Body of pancreas (tissue), 4 donors: ENCODE data around the gene OSBPL2. TPM values are rescaled to one million over a fixed set of nuclear protein-coding genes. Genes with fewer than 3 reads are reported as not detected.

Experiments
- ATAC-seq: fragments of 150-250 bp; one replicate; pipeline ENCODE4 v1.9.1; 2016
- DNase-seq, 4 donors: peaks; one replicate each; pipeline ENCODE4 v3.0.0-alpha.2; 2019
- H3K27ac ChIP-seq, 4 donors: fragments of 200-600 bp; sonication (generic); 1 replicate in 3 of 4; 2 replicates in 1 of 4; pipeline versions ENCODE4 v1.5.1 to v1.6.1; 2016 to 2019; ENCODE audit warnings: mild to moderate bottlenecking in 1 of 4, mixed read lengths in 1 of 4, moderate library complexity in 1 of 4
- H3K27me3 ChIP-seq, 2 donors: fragments of 200-600 bp; sonication (generic); one replicate each; pipeline ENCODE4 v1.6.0; 2016; ENCODE audit warnings: mild to moderate bottlenecking in 1 of 2
- H3K36me3 ChIP-seq, 2 donors: fragments of 200-600 bp; sonication (generic); replicated peaks in 1 of 2; 2 replicates each; pipeline ENCODE4 v1.5.1; 2016; ENCODE audit warnings: low read depth in 2 of 2; ENCODE audit not compliant: insufficient read depth in 1 of 2
- H3K4me1 ChIP-seq: fragments of 200-600 bp; sonication (generic); one replicate; pipeline ENCODE4 v1.6.0; 2016
- H3K4me3 ChIP-seq, 2 donors: fragments of 200-600 bp; sonication (generic); 1 replicate in 1 of 2; 2 replicates in 1 of 2; pipeline ENCODE4 v1.5.1; 2016 to 2019
- H3K9me3 ChIP-seq, 3 donors: fragments of 200-600 bp; sonication (generic); 1 replicate in 2 of 3; 2 replicates in 1 of 3; pipeline ENCODE4 v1.5.1; 2016
- CTCF ChIP-seq, 7 experiments: fragments of 450-650 bp in 4 of 7; fragments of 200-600 bp in 3 of 7; sonication (generic) in 3 of 7; IDR thresholded peaks; one replicate each; pipeline ENCODE4 v1.5.1; 2016 to 2019; ENCODE audit warnings: antibody characterized with exemption in 7 of 7
- POLR2A ChIP-seq, 3 donors: fragments of 450-650 bp; IDR thresholded peaks; one replicate each; pipeline ENCODE4 v1.6.1; 2016; ENCODE audit warnings: antibody characterized with exemption in 3 of 3, mild to moderate bottlenecking in 2 of 3
- WGBS, 2 donors: methylation state at CpG; one replicate each; pipeline ENCODE4 v1.1.5; 2017; 5-methylcytosine and 5-hydroxymethylcytosine counted together
- intact Hi-C: fragments of 100-400 bp; cut with DNase I; formaldehyde crosslinking; loops from one replicate; pipeline ENCODE4 v1.15.1; 2023
- total RNA-seq, 2 donors: library from RNA; depleted of rRNA; stranded (reverse); fragments of >200 nt; gene quantifications; one replicate each; pipeline ENCODE4 v1.1.0, GENCODE V29; 2016

The OSBPL2 gene
- total RNA-seq, 2 donors from 2014 or later = 54.5 to 71.9 TPM

- no peak for TF ChIP-seq CTCF (IDR thresholded peaks at IDR 0.05)
- no peak for TF ChIP-seq POLR2A (IDR thresholded peaks at IDR 0.05)
- WGBS, 2 donors = 60 to 64% methylated on average over 13 of the region's 13 CpGs
- H3K9me3 ChIP-seq = no peaks in the 10 kb centered on the region
- H3K4me1 ChIP-seq = peaks cover 73% of the 10 kb centered on the region
- no peak for ATAC-seq
- no peak for DNase-seq
- H3K27me3 ChIP-seq = no peaks in the 10 kb centered on the region
- H3K27ac ChIP-seq = peak overlapping the region; percentile 4 to 96 (median 92)
- H3K4me3 ChIP-seq = peak overlapping the region in 1 of 2 donors; percentile 17
- H3K36me3 ChIP-seq = no peaks in the 10 kb centered on the region
- intact Hi-C loops = loop anchor here (10.0 kb wide), 1 partner anchor 55 kb away; no protein-coding TSS in a partner anchor
Measured at GRCh38 chr20:62240020-62240685, 1.8 kb downstream of the OSBPL2 start.

- intact Hi-C loops = loop anchor here (10.0 kb wide), 1 partner anchor 53 kb away; no protein-coding TSS in a partner anchor
Measured at GRCh38 chr20:62241506-62241905, 3.2 kb downstream of the OSBPL2 start.

GRCh38 chr20:62242176-62242575 lies 3.9 kb downstream of the OSBPL2 start:
- Histone ChIP-seq H3K27ac (peak overlapping the region; percentile 79 to 93 (median 86)), H3K4me3 (no peak overlapping the region), H3K9me3 (no peaks in the 10 kb centered on the region), H3K36me3 (no peaks in the 10 kb centered on the region), H3K4me1 (peaks cover 88% of the 10 kb centered on the region), H3K27me3 (no peaks in the 10 kb centered on the region)
- intact Hi-C loops = loop anchor here (10.0 kb wide), 1 partner anchor 53 kb away; no protein-coding TSS in a partner anchor
- no peak for TF ChIP-seq CTCF (IDR thresholded peaks at IDR 0.05)
- TF ChIP-seq POLR2A (IDR thresholded peaks at IDR 0.05) = no peak
- ATAC-seq (no peak), DNase-seq (no peak)
- 51 to 56% methylated on average over 6 of the region's 6 CpGs for WGBS, 2 donors

More at GRCh38 chr20:62241506-62241905, 3.2 kb downstream of the OSBPL2 start:
- no peaks in the 10 kb centered on the region for H3K36me3 ChIP-seq
- TF ChIP-seq CTCF (IDR thresholded peaks at IDR 0.05) (no peak), POLR2A (IDR thresholded peaks at IDR 0.05) (peak in 1 of 3 donors; percentile 6)
- no peaks in the 10 kb centered on the region for H3K9me3 ChIP-seq
- WGBS, 2 donors = 39 to 57% methylated on average over 9 to 10 of the region's 10 CpGs
- H3K4me3 ChIP-seq = no peak overlapping the region
- DNase-seq (peak in 3 of 4 donors; percentile 38 to 57 (median 53)), ATAC-seq (no peak)
- peak overlapping the region; percentile 64 to 93 (median 86) for H3K27ac ChIP-seq
- no peaks in the 10 kb centered on the region for H3K27me3 ChIP-seq
- H3K4me1 ChIP-seq = peaks cover 85% of the 10 kb centered on the region

- peak in 3 of 4 donors; percentile 45 to 64 (median 49) for DNase-seq
Measured at GRCh38 chr20:62243106-62243505, 4.8 kb downstream of the OSBPL2 start.

More at GRCh38 chr20:62243106-62243505, 4.8 kb downstream of the OSBPL2 start:
- TF ChIP-seq POLR2A (IDR thresholded peaks at IDR 0.05) = peak in 1 of 3 donors; percentile 16
- TF ChIP-seq CTCF (IDR thresholded peaks at IDR 0.05) = no peak
- Histone ChIP-seq H3K27ac (peak overlapping the region; percentile 79 to 93 (median 86)), H3K9me3 (no peaks in the 10 kb centered on the region), H3K27me3 (no peaks in the 10 kb centered on the region), H3K4me1 (peaks cover 87% of the 10 kb centered on the region), H3K4me3 (no peak overlapping the region), H3K36me3 (no peaks in the 10 kb centered on the region)
- ATAC-seq = no peak
- intact Hi-C loops = loop anchor here (10.0 kb wide), 1 partner anchor 52 kb away; no protein-coding TSS in a partner anchor
- 41 to 56% methylated on average over 14 to 19 of the region's 22 CpGs for WGBS, 2 donors
